K562 (cell line): Measurements from ENCODE around the gene LRRC25. TPM values are rescaled to one million over a fixed set of nuclear protein-coding genes. Genes with fewer than 3 reads are reported as not detected.

Experiments used
- CHD2 ChIP-seq: IDR thresholded peaks from 2 replicates; pipeline ENCODE4 v1.6.1; 2011; ENCODE audit warnings: low read depth, low read length
- FIP1L1 ChIP-seq: fragments of 200-400 bp; formaldehyde crosslinking; IDR thresholded peaks from 2 replicates; pipeline ENCODE4 v1.6.1; 2018; ENCODE audit warnings: mild to moderate bottlenecking, low read depth, low read length; ENCODE audit not compliant: poor library complexity, severe bottlenecking
- L3MBTL2 ChIP-seq: fragments of 450-650 bp; IDR thresholded peaks from 2 replicates; pipeline ENCODE4 v1.6.1; 2016; ENCODE audit warnings: mild to moderate bottlenecking, moderate library complexity
- MCM2 ChIP-seq: fragments of 450-650 bp; IDR thresholded peaks from 2 replicates; pipeline ENCODE4 v1.6.1; 2017; ENCODE audit warnings: low read depth, mild to moderate bottlenecking
- NR2C2 ChIP-seq, 2 experiments: fragments of 200-800 bp in 1 of 2; sonication (Bioruptor generic) in 1 of 2; sonication (generic) in 1 of 2; formaldehyde crosslinking in 1 of 2; IDR thresholded peaks; 2 replicates each; pipeline versions ENCODE4 v1.6.1 to v1.8.0; 2016 to 2022; ENCODE audit warnings: mild to moderate bottlenecking in 1 of 2, missing compliant biosample characterization in 1 of 2, missing genetic modification characterization in 1 of 2, missing genetic modification reagents in 1 of 2
- PHTF2 ChIP-seq: fragments of 250-450 bp; sonication (Bioruptor Pico); IDR thresholded peaks from 2 replicates; pipeline ENCODE4 v1.5.0; 2021; ENCODE audit warnings: mild to moderate bottlenecking
- POLR3G ChIP-seq: IDR thresholded peaks from 2 replicates; pipeline ENCODE4 v1.6.1; 2011; ENCODE audit not compliant: insufficient read length, insufficient replicate concordance; ENCODE audit errors: extremely low read depth
- REST ChIP-seq, 2 experiments: fragments of 450-650 bp; formaldehyde crosslinking in 1 of 2; IDR thresholded peaks; 2 replicates each; pipeline versions ENCODE4 v1.4.0 to v1.6.1; 2014 to 2020; ENCODE audit warnings: mild to moderate bottlenecking in 2 of 2, borderline replicate concordance in 1 of 2, low read depth in 1 of 2
- TFAP4 ChIP-seq: sonication (generic); formaldehyde crosslinking; IDR thresholded peaks from 2 replicates; pipeline ENCODE4 v1.8.0; 2022; ENCODE audit warnings: missing genetic modification reagents, mild to moderate bottlenecking, moderate library complexity, borderline replicate concordance
- TRIM28 ChIP-seq: fragments of 450-650 bp; IDR thresholded peaks from 2 replicates; pipeline ENCODE4 v1.6.1; 2017
- ZBTB7A ChIP-seq: IDR thresholded peaks from 2 replicates; pipeline ENCODE4 v1.6.1; 2011; ENCODE audit warnings: low read depth, mild to moderate bottlenecking, low read length, moderate library complexity, borderline replicate concordance; ENCODE audit not compliant: control insufficient read depth
- ZNF133 ChIP-seq: fragments of 250-450 bp; sonication (Bioruptor Pico); IDR thresholded peaks from 2 replicates; pipeline ENCODE4 v1.4.0; 2020; ENCODE audit warnings: mild to moderate bottlenecking
- ZNF431 ChIP-seq: sonication (generic); formaldehyde crosslinking; IDR thresholded peaks from 2 replicates; pipeline ENCODE4 v1.8.0; 2022; ENCODE audit warnings: mild to moderate bottlenecking, missing genetic modification reagents
- ZNF444 ChIP-seq: fragments of 250-450 bp; sonication (Bioruptor Pico); IDR thresholded peaks from 2 replicates; pipeline ENCODE4 v1.4.0; 2020; ENCODE audit warnings: mild to moderate bottlenecking, moderate library complexity
- polyA plus RNA-seq, 8 experiments: library from polyadenylated mRNA; depleted of rRNA in 4 of 8; stranded (reverse) in 5 of 8; unstranded in 3 of 8; fragments of >200 nt; fragmentation: Nextera tagmentation in 2 of 8; fragmentation: Illumina TruSeq in 1 of 8; extraction: Ambion mirVana in 2 of 8; extraction: Trizol in 1 of 8; gene quantifications; 2 replicates each; pipeline versions ENCODE4 v1.2.1 to v1.2.3, GENCODE V29; 2011 to 2014; ENCODE audit warnings: inconsistent platforms in 1 of 8, missing spikeins in 1 of 8
- total RNA-seq, 7 experiments: library from RNA; depleted of rRNA in 6 of 7; stranded (reverse); fragments of >200 nt in 6 of 7; fragmentation: Illumina TruSeq in 2 of 7; extraction: Trizol in 2 of 7; gene quantifications; 2 replicates each; pipeline versions ENCODE4 v1.2.1 to v1.2.3, GENCODE V29; 2011 to 2021; ENCODE audit warnings: low replicate concordance in 1 of 7
- TF ChIP-seq, protein P1 (sequence below): IDR thresholded peaks from 2 replicates; pipeline ENCODE4 v1.6.1; 2011; ENCODE audit warnings: borderline replicate concordance, low read depth, mild to moderate bottlenecking, moderate library complexity, low read length; ENCODE audit not compliant: insufficient read depth, poor library complexity, severe bottlenecking

LRRC25 gene
- total and polyA plus RNA-seq, 9 of the 15 experiments (the other 6 are each of a cell fraction or from before 2014, with no cell fraction given), result 0.07 to 0.36 (median 0.10) TPM; not detected in 3

DNA sequence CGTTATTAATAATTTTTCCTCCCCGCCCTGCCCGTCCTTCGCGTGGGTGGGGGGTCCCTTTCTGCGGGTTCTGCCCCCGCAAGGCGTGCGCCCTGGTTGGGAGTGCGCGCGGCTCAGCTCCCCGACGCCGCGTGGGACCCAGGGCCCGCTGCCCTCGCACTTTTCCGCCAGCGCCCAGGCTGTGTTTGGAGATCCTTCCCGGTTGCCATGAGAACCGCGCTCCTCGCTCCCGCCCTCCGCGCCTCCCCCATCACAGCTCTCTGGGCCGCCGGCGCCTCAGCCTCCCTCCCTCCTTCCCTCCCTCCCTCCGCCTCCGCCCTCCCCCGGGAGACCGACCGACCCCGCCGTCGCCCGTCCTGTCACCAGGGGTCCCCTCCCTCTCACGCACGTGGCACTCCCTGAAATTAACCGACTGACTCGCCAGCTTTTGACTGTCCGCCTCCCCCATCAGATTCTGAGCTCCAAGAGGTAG, 19.4 kb upstream of the LRRC25 start (continued):
- TF ChIP-seq NR2C2 (CRISPR knock-in tag; IDR thresholded peaks at IDR 0.05) (no peak), NR2C2 (tag; IDR thresholded peaks at IDR 0.05) (peak; percentile 39; the same call in 1 of the 2 replicates), CHD2 (peak; percentile 68), MCM2 (no peak), ZBTB7A (peak; percentile 64), L3MBTL2 (peak; percentile 95), TFAP4 (peak; percentile 66), POLR3G (no peak), ZNF444 (CRISPR knock-in tag) (peak; percentile 88), REST (IDR thresholded peaks at IDR 0.05; ENCODE audit: borderline replicate concordance) (no peak), REST (CRISPR knock-in tag; IDR thresholded peaks at IDR 0.05; ENCODE audit: low read depth) (no peak), ZNF133 (CRISPR knock-in tag) (no peak), FIP1L1 (peak; percentile 41), TRIM28 (no peak), ZNF431 (peak; percentile 65; the same call in 1 of the 2 replicates), PHTF2 (CRISPR knock-in tag) (no peak)
- TF ChIP-seq, protein P1, sequence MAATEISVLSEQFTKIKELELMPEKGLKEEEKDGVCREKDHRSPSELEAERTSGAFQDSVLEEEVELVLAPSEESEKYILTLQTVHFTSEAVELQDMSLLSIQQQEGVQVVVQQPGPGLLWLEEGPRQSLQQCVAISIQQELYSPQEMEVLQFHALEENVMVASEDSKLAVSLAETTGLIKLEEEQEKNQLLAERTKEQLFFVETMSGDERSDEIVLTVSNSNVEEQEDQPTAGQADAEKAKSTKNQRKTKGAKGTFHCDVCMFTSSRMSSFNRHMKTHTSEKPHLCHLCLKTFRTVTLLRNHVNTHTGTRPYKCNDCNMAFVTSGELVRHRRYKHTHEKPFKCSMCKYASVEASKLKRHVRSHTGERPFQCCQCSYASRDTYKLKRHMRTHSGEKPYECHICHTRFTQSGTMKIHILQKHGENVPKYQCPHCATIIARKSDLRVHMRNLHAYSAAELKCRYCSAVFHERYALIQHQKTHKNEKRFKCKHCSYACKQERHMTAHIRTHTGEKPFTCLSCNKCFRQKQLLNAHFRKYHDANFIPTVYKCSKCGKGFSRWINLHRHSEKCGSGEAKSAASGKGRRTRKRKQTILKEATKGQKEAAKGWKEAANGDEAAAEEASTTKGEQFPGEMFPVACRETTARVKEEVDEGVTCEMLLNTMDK, result no peak
